OCI-LY7 (cell line): ENCODE measurements around the gene BICD2. TPM values are rescaled to one million over a fixed set of nuclear protein-coding genes. Genes with fewer than 3 reads are reported as not detected.
A peak's percentile ranks its signal among the peaks of the same experiment; 100 is the strongest.

Source experiments
- BruUV-seq: library from RNA; stranded (reverse); fragments of 400-500 nt; replicated peaks from 2 replicates; lab custom pipeline; 2021; lab: Mats Ljungman, UMichigan
- CTCF ChIA-PET: fragments of 300-600 bp; sonication (Branson Sonifier 250); formaldehyde crosslinking; loops from one replicate; lab custom pipeline; 2022; ENCODE audit warnings: antibody characterized with exemption; ENCODE audit not compliant: unreplicated experiment; lab: Charles Lee
- POLR2A ChIA-PET: fragments of 300-600 bp; sonication (Branson Sonifier 250); formaldehyde crosslinking; loops from one replicate; lab custom pipeline; 2022; ENCODE audit warnings: antibody characterized with exemption; lab: Charles Lee
- DNase-seq: peaks from one replicate; pipeline ENCODE4 v3.0.0-alpha.2; 2015; ENCODE audit warnings: low spot score
- H2AFZ ChIP-seq: fragments of 200-600 bp; sonication (generic), shearing (Covaris generic); 2 replicates; pipeline ENCODE4 v1.6.1; 2014; ENCODE audit warnings: mild to moderate bottlenecking, antibody characterized with exemption, low read length, moderate library complexity
- H3K27ac ChIP-seq: fragments of 200-600 bp; sonication (generic); 2 replicates; pipeline ENCODE4 v1.5.1; 2014; ENCODE audit warnings: mixed run types, low read depth, mild to moderate bottlenecking, moderate library complexity, low read length, inconsistent platforms; ENCODE audit not compliant: poor library complexity, severe bottlenecking
- H3K36me3 ChIP-seq: fragments of 200-600 bp; sonication (generic); 2 replicates; pipeline ENCODE4 v1.6.1; 2014; ENCODE audit warnings: mild to moderate bottlenecking, antibody characterized with exemption, low read length, moderate library complexity, mixed read lengths; ENCODE audit not compliant: insufficient read depth
- H3K4me1 ChIP-seq: fragments of 200-600 bp; sonication (generic); 2 replicates; pipeline ENCODE4 v1.5.1; 2014; ENCODE audit warnings: mild to moderate bottlenecking, low read length; ENCODE audit not compliant: insufficient read depth, poor library complexity, severe bottlenecking
- H3K4me2 ChIP-seq: fragments of 200-600 bp; sonication (generic); 2 replicates; pipeline ENCODE4 v1.6.1; 2014; ENCODE audit warnings: mild to moderate bottlenecking, low read length
- H3K4me3 ChIP-seq: fragments of 200-600 bp; sonication (generic); 2 replicates; pipeline ENCODE4 v1.5.1; 2014; ENCODE audit warnings: mild to moderate bottlenecking, low read depth, low read length; ENCODE audit not compliant: poor library complexity, severe bottlenecking
- H3K79me2 ChIP-seq: fragments of 200-600 bp; sonication (generic); 2 replicates; pipeline ENCODE4 v1.6.1; 2016; ENCODE audit warnings: low read depth, mild to moderate bottlenecking, low read length, moderate library complexity, mixed read lengths; ENCODE audit not compliant: insufficient read depth
- H3K9me2 ChIP-seq: fragments of 200-600 bp; sonication (generic); 2 replicates; pipeline ENCODE4 v1.6.1; 2016; ENCODE audit warnings: mild to moderate bottlenecking, low read length, mixed read lengths; ENCODE audit not compliant: insufficient read depth
- H3K9me3 ChIP-seq: fragments of 200-600 bp; sonication (generic); 2 replicates; pipeline ENCODE4 v1.6.1; 2014; ENCODE audit warnings: mild to moderate bottlenecking, mixed run types, low read length, mixed read lengths
- H4K20me1 ChIP-seq: fragments of 200-600 bp; sonication (generic); 2 replicates; pipeline ENCODE4 v1.6.1; 2014; ENCODE audit warnings: mild to moderate bottlenecking, antibody characterized with exemption, low read length, moderate library complexity, mixed read lengths; ENCODE audit not compliant: insufficient read depth
- CTCF ChIP-seq: fragments of 200-600 bp; sonication (generic); conservative IDR thresholded peaks from 2 replicates; pipeline ENCODE4 v1.5.1; 2014; ENCODE audit warnings: mild to moderate bottlenecking, antibody characterized with exemption, low read length, moderate library complexity, mixed read lengths
- EZH2phosphoT487 ChIP-seq: fragments of 200-600 bp; sonication (generic); IDR thresholded peaks from 2 replicates; pipeline ENCODE4 v1.6.1; 2018; ENCODE audit warnings: low read depth, borderline replicate concordance, mild to moderate bottlenecking, mixed run types, antibody characterized with exemption, low read length, moderate library complexity, mixed read lengths
- intact Hi-C: fragments of 100-400 bp; cut with micrococcal nuclease; formaldehyde crosslinking; loops from one replicate; pipeline ENCODE4 v1.10.0; 2022; ENCODE audit not compliant: unreplicated experiment
- total RNA-seq, 2 experiments: library from RNA; depleted of rRNA in 1 of 2; stranded (reverse); fragments of >200 nt in 1 of 2; shearing (Covaris generic) in 1 of 2; gene quantifications; 2 replicates each; pipeline ENCODE4 v1.2.3, GENCODE V29; 2014 to 2022

The BICD2 gene
- total RNA-seq, 2 experiments from 2014 or later: 46.5 to 71.0 TPM

GRCh38 chr9:92763721-92764380, 782 bp downstream of the BICD2 start:
- ChIA-PET POLR2A (interaction anchor here (0.8 to 1.5 kb wide), 6 partner anchors 8 to 44 kb away, joined by 3 to 4 read pairs (median 3); no protein-coding TSS in a partner anchor), CTCF (interaction anchor here (1.1 kb wide), 1 partner anchor 47 kb away, joined by 4 read pairs; no protein-coding TSS in a partner anchor)
- BruUV-seq: no TSS peak
- H3K4me2 ChIP-seq: peak overlapping the region; percentile 100
- H3K4me3 ChIP-seq: peak overlapping the region; percentile 99
- no peaks in the 10 kb centered on the region for H3K9me2 ChIP-seq
- peaks cover 55% of the 10 kb centered on the region for H3K4me1 ChIP-seq
- H3K27ac ChIP-seq: peak overlapping the region; percentile 45
- intact Hi-C loops: loop anchor here (1.0 to 10.0 kb wide), 3 partner anchors 43 to 471 kb away; partner anchors contain the start of gene IARS1
- H3K9me3 ChIP-seq: no peaks in the 10 kb centered on the region
- H4K20me1 ChIP-seq: peaks cover 23% of the 10 kb centered on the region
- TF ChIP-seq EZH2phosphoT487 (no peak), CTCF (no peak)
- H2AFZ ChIP-seq: peak overlapping the region; percentile 30; the same call in 1 of the 2 replicates
- H3K36me3 ChIP-seq: no peaks in the 10 kb centered on the region
- DNase-seq: peak; percentile 57
- H3K79me2 ChIP-seq: peaks cover 56% of the 10 kb centered on the region

GRCh38 chr9:92762781-92763708, 1.6 kb downstream of the BICD2 start:
- peaks cover 23% of the 10 kb centered on the region for H4K20me1 ChIP-seq
- H3K27ac ChIP-seq: peak overlapping the region; percentile 31
- TF ChIP-seq CTCF: no peak
- TF ChIP-seq EZH2phosphoT487: no peak
- no peaks in the 10 kb centered on the region for H3K9me2 ChIP-seq
- H2AFZ ChIP-seq: no peak overlapping the region
- ChIA-PET POLR2A (interaction anchor here (0.6 kb wide), 1 partner anchor 25 kb away, joined by 3 read pairs; no protein-coding TSS in a partner anchor), CTCF (interaction anchor here (1.1 kb wide), 1 partner anchor 46 kb away, joined by 4 read pairs; no protein-coding TSS in a partner anchor)
- peaks cover 62% of the 10 kb centered on the region for H3K79me2 ChIP-seq
- peak; percentile 51 for DNase-seq
- no peaks in the 10 kb centered on the region for H3K9me3 ChIP-seq
- BruUV-seq: no TSS peak
- intact Hi-C loops: loop anchor here (10.0 kb wide), 1 partner anchor 302 kb away; no protein-coding TSS in a partner anchor
- peak overlapping the region; percentile 99 for H3K4me3 ChIP-seq
- peak overlapping the region; percentile 100 for H3K4me2 ChIP-seq
- H3K4me1 ChIP-seq: peaks cover 55% of the 10 kb centered on the region
- no peaks in the 10 kb centered on the region for H3K36me3 ChIP-seq
